ENCODE measurements around the gene ARHGAP19. TPM values are rescaled to one million over a fixed set of nuclear protein-coding genes. Genes with fewer than 3 reads are reported as not detected.
A peak's percentile ranks its signal among the peaks of the same experiment; 100 is the strongest.
"Not testable (repeated sequence)": the region's sequence is repeated elsewhere in the genome, so short reads cannot be mapped to it uniquely, and the experiment has no call there.

ARHGAP19 gene
- total and polyA plus RNA-seq, 8 donors: 1.2 to 16.2 (median 6.3) TPM

DNA sequence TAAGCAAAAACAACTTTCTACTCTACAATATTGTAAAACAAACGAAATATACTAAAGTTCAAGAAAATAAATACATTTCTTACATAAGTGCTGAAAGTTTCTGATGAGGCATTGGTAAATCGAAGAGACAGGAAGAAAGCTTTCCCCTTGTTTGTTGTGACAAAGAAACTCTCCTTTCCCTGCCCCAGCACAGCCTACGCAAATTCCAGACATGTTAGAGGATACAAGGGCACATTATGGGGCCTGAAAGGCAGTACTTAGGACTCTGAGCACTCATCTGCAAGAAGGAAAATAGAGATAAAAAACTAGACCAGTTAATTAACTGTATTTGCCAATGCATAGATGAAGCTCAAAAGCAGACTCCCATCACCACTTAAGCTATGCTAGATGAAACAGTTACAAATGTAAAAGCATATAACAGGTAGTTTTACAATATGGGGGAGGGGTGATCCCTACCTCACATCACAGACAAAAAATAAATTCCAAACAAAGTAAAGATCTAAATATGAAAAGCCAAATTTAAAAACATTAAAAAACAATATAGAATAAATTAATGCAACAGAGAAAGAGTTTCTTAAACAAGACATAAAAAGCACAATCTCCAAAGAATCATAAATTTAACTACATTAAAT, 21.8 kb downstream of the ARHGAP19 start:
- H3K9me3 ChIP-seq: no peaks in the 10 kb centered on the region
- no peak overlapping the region for H3K27ac ChIP-seq
- no peaks in the 10 kb centered on the region for H3K27me3 ChIP-seq
- intact Hi-C loops (cut with DNase I; ENCODE audit: low total_unique reads): no loop called here
- TF ChIP-seq EP300 (IDR thresholded peaks at IDR 0.05) (no peak), POLR2AphosphoS5 (IDR thresholded peaks at IDR 0.05) (no peak), POLR2A (IDR thresholded peaks at IDR 0.05) (no peak)
- TF ChIP-seq, protein P1, sequence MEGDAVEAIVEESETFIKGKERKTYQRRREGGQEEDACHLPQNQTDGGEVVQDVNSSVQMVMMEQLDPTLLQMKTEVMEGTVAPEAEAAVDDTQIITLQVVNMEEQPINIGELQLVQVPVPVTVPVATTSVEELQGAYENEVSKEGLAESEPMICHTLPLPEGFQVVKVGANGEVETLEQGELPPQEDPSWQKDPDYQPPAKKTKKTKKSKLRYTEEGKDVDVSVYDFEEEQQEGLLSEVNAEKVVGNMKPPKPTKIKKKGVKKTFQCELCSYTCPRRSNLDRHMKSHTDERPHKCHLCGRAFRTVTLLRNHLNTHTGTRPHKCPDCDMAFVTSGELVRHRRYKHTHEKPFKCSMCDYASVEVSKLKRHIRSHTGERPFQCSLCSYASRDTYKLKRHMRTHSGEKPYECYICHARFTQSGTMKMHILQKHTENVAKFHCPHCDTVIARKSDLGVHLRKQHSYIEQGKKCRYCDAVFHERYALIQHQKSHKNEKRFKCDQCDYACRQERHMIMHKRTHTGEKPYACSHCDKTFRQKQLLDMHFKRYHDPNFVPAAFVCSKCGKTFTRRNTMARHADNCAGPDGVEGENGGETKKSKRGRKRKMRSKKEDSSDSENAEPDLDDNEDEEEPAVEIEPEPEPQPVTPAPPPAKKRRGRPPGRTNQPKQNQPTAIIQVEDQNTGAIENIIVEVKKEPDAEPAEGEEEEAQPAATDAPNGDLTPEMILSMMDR (IDR thresholded peaks at IDR 0.05): no peak
- peaks cover 0 to 2% (median under 1%) of the 10 kb centered on the region in 4 donors for H3K36me3 ChIP-seq
- 86 to 90% (median 87%) methylated on average over 3 of the region's 3 CpGs for WGBS, 5 donors
- H3K4me3 ChIP-seq: no peak overlapping the region
- DNase-seq: peak in 1 of 2 donors; percentile 9
- H3K4me1 ChIP-seq: no peaks in the 10 kb centered on the region

DNA sequence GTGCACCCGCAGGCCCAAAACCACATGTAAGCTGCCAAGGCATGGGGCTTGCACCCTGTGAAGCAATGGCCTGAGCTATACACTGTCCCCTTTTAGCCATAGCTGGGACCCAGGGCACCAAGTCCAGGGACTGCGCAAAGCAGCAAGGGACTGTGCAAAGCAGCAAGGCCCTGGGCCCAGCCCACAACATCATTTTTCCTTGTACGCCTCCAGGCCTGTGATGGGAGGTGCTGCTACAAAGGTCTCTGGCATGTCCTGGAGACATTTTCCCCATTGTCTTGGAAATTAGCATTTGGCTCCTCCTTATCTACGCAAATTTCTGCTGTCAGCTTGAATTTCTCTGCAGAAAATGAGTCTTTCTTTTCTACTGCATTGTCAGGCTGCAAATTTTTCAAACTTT, 24.8 kb downstream of the ARHGAP19 start:
- intact Hi-C loops (cut with DNase I; ENCODE audit: low total_unique reads): no loop called here
- TF ChIP-seq, protein P1 (IDR thresholded peaks at IDR 0.05): no peak
- TF ChIP-seq POLR2AphosphoS5 (IDR thresholded peaks at IDR 0.05) (no peak), POLR2A (IDR thresholded peaks at IDR 0.05) (no peak), EP300 (IDR thresholded peaks at IDR 0.05) (no peak)
- H3K4me3 ChIP-seq: no peak overlapping the region

DNA sequence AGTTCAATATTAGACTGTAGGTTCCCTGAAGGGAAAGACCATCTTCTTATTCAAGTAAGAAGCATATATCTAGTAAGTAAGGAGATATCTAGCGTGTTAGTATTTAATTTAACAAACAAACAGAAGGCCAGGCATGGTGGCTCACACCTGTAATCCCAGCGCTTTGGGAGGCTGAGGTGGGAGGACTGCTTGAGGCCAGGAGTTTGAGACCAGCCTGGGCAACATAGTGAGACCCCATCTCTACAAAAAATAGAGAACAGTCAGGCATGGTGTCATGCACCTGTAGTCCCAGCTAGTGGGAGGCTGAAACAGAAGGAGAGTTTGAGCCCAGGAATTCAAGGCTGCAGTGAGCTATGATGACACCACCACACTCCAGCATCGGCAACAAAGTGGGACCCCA, 27.3 kb downstream of the ARHGAP19 start:
- WGBS, 5 donors: 86 to 98% (median 98%) methylated on average over 3 of the region's 3 CpGs
- H3K4me3 ChIP-seq; intact Hi-C loops (cut with DNase I; ENCODE audit: low total_unique reads); H3K4me1 ChIP-seq; DNase-seq; H3K27ac ChIP-seq; H3K9me3 ChIP-seq; H3K27me3 ChIP-seq: not testable (repeated sequence)
- peaks cover 0 to 31% (median 26%) of the 10 kb centered on the region in 4 donors for H3K36me3 ChIP-seq

More for the DNA sequence above, 24.8 kb downstream of the ARHGAP19 start:
- Histone ChIP-seq H3K4me1 (no peaks in the 10 kb centered on the region), H3K27me3 (no peaks in the 10 kb centered on the region), H3K9me3 (no peaks in the 10 kb centered on the region), H3K36me3 (peaks cover 0 to 25% (median 19%) of the 10 kb centered on the region in 4 donors), H3K27ac (no peak overlapping the region)
- WGBS, 5 donors: 91 to 99% (median 96%) methylated on average over 4 of the region's 4 CpGs
- DNase-seq: no peak

DNA sequence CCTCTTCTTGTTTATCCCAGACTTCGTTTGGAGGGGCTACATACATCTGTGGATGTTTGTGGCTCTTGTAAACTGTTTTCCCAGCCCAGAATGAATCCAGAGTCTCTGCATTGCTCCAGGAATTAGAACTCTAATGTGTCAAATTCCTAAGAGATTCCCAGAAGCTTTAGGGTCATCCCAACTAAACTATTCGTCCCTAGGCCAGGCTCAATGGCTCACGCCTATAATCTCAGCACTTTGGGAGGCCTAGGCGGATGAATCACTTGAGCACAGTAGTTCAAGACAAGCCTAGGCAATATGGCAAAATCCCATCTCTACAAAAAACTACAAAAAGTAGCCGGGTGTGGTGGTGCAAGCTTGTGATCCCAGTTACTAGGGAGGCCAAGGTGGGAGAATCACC, 28.5 kb downstream of the ARHGAP19 start:
- 82 to 87% (median 83%) methylated on average over 5 of the region's 5 CpGs for WGBS, 5 donors
- no peak for DNase-seq
- intact Hi-C loops (cut with DNase I; ENCODE audit: low total_unique reads): no loop called here
- no peaks in the 10 kb centered on the region for H3K27me3 ChIP-seq
- TF ChIP-seq EP300 (IDR thresholded peaks at IDR 0.05): no peak
- TF ChIP-seq, protein P1 (IDR thresholded peaks at IDR 0.05): no peak
- TF ChIP-seq POLR2A (IDR thresholded peaks at IDR 0.05): no peak
- no peak for TF ChIP-seq POLR2AphosphoS5 (IDR thresholded peaks at IDR 0.05)
- H3K27ac ChIP-seq: no peak overlapping the region
- no peaks in the 10 kb centered on the region for H3K4me1 ChIP-seq
- H3K36me3 ChIP-seq: peaks cover 6 to 36% (median 30%) of the 10 kb centered on the region in 4 donors
- no peaks in the 10 kb centered on the region for H3K9me3 ChIP-seq
- no peak overlapping the region for H3K4me3 ChIP-seq

DNA sequence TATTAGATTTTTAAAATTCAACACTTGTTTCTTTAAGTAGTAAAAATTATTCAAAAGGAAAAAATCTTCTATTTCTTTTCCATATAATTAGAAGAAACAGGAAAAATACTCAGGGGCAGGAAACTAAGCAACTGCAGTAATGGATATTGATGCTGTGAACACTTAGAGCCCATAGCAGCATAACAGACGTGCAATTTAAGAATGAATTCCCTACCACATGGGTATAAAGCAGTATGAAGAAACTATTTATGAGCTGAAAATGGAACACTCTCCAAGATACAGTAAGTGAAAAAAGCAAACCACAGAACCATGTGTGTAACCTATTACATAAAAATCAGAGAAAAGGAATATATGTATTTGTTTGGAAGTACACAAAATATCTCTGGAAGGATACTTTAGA, 30.8 kb downstream of the ARHGAP19 start:
- intact Hi-C loops (cut with DNase I; ENCODE audit: low total_unique reads): no loop called here
- no peak overlapping the region for H3K27ac ChIP-seq
- 82 to 89% (median 88%) methylated on average over 1 of the region's 1 CpG for WGBS, 5 donors
- H3K36me3 ChIP-seq: peaks cover 11 to 56% (median 46%) of the 10 kb centered on the region in 4 donors
- H3K27me3 ChIP-seq: no peaks in the 10 kb centered on the region
- no peaks in the 10 kb centered on the region for H3K4me1 ChIP-seq
- TF ChIP-seq EP300 (IDR thresholded peaks at IDR 0.05): no peak
- no peak for TF ChIP-seq POLR2AphosphoS5 (IDR thresholded peaks at IDR 0.05)
- TF ChIP-seq POLR2A (IDR thresholded peaks at IDR 0.05): no peak
- TF ChIP-seq, protein P1 (IDR thresholded peaks at IDR 0.05): no peak
- no peak for DNase-seq
- H3K4me3 ChIP-seq: no peak overlapping the region
- H3K9me3 ChIP-seq: no peaks in the 10 kb centered on the region
